Islet of Langerhans (tissue), 1 donor: Measurements from ENCODE around the gene NAPEPLD.
"Not testable (repeated sequence)": the region's sequence is repeated elsewhere in the genome, so short reads cannot be mapped to it uniquely, and the experiment has no call there.

Source experiments
- FAIRE-seq: peaks from one replicate; lab custom pipeline; 2011; peaks lifted over from hg19 to GRCh38; lab: Jason Lieb, UNC

NAPEPLD gene

DNA sequence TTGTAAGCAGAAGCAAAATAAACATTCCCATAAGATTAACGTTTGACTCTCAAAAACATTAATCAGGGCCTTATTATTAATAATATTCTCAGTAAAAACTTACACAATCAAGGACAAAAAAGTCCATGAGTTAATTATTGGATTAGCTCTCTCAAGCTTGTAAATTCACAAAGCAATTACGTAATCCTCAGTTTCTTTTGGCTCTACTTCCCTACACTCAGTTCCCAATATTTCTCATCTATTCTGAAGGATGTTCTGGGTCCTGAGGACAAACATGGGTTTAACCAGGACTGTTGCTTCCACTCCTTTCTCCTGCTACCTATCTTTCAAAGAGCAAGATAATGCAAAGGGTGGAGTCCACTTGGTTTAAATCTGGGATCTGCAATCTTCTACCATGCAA is 89.4 kb downstream of the NAPEPLD start:
- peak; percentile 9 for FAIRE-seq

DNA sequence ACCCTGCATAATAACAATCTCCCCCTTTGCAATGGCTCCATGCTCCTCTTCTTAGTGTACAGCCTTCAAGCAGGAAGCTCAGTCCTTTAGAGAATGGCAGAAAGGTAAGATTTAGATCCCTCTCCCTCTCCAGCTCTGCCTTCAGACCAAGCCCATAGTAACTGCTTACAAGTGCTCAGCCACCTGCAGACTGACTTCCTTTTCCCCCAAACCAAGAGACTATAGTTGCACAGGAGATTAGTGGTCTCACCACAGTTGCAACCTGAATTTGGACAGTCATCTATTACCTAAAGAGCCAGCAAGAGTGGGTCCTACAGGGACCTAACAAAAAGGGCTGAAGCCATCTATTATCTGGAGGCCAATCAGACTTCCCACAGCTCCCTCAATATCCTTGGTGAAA is 90.8 kb downstream of the NAPEPLD start:
- FAIRE-seq: no peak

DNA sequence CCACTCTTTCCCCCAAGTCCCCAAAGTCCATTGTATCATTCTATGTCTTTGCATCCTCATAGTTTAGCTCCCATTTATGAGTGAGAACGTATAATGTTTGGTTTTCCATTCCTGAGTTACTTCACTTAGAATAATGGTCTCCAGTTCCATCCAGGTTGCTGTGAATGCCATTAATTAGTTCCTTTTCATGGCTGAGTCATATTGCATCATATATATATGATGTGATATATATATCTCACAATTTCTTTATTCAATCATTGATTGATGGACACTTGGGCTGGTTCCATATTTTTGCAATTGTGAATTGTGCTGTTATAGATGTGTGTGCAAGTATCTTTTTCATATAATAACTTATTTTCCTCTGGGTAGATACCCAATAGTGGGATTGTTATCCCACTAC is 92.9 kb downstream of the NAPEPLD start:
- not testable (repeated sequence) for FAIRE-seq

DNA sequence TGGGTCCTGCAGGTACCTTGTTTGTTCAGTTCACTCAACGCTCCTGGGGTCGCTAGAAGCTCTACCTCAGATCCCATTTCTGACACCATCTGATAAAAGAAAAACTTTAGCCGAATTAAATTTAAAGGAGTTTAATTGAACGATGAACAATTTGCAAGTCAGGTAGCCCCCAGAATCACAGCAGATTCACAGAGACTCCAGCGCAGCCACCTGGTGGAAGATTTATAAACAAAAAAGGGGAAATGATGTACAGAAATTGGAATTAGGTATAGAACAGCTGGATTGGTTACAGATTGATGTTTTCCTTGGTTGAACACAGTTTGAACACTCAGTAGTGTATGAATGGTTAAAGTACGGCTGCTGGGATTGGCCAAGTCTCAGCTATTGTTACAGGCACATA is 97.4 kb downstream of the NAPEPLD start:
- FAIRE-seq: no peak
